OCI-M2 (cell line): Measurements from ENCODE around the gene AKAP8.
"Not testable (repeated sequence)": the region's sequence is repeated elsewhere in the genome, so short reads cannot be mapped to it uniquely, and the experiment has no call there.

Source experiments
- DNase-seq: peaks from one replicate; lab custom pipeline; 2025; ENCODE audit not compliant: unreplicated experiment; lab: John Stamatoyannopoulos, UW

Gene AKAP8

DNA sequence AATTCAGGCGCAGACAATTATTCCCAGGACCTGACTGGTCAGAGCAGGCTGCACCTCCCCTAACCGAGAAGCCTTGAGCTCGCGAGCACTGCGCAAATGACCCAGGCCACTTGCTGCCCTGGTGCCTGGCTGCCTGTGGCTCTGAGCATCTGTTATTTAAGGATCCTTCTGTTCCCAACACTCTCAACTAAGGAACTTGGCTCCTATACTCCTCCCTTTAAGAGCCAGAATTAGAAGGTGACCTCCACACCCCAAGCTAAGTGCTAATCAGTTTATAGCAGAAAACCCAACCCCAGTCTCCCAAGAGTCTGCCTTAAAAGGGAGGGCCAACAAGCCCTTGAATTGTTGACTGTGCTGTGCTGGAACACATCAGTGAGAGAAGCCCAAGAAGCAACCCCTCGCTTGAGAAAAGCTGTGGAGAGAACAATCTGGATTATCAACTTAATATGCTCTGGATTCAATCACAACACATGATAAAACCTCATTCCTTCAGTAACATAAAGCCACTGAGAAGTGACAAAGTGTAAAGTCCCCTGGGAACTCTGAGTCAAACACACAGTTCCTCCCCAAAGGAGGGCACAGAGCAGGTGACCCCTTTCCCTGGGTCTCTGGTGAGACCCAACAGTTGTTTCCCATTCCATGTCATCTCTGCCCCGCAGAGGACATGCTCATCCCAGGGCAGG is 24.7 kb upstream of the AKAP8 start:
- DNase-seq: no peak

DNA sequence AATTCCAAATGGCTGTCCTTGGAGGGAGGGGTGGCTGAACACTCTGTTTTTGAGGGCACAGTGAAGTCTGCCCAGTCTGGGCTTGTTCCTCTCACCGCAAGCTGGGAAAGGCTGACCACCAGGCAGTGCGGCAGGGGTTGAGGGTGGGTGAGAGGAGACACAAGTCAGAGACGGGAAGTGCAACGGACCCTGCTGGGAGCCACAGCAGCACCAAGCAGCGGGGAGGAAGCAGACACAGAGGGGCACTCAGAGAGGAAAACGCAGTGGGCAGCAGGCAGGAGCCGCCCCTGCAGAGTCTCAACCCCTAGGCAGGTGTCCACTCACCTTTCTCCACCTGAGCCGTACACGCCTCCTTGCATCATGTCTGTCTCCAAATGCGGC is 23.6 kb upstream of the AKAP8 start:
- no peak for DNase-seq

DNA sequence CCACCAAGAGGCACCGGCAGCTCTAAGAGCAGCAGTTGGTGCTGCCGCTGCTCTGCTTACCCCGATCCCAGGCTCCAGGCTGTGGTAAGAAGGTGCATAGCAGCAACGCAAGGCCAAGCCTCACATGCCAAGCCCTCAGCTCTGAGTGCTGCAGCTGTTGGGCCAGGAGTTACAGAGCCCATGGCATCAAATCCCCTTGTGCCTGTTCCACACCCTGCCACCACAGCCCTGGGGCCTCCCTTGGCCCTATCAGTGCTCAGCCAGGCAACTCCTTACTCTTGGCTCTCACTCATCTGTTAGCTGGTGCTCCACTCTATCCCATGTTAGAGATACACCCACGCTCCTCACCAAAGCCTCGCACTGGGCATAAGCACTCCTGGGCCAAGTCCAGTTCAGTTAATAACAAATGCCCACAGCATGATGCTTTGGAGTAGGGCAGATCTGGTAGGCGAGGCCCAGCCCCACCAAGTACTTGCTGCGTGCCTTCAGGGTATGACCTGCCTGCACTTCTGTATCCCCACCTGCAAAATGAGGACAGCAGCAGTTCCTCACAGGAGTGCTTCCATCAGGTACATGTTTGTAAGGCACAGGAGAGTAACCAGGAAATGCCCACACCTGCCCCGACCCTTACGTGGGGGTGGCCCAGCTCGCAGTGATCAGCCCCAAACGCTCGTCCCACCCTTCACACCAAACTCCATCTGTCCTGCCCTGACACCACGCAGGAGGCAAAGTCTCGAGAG is 23.0 kb upstream of the AKAP8 start:
- no peak for DNase-seq

DNA sequence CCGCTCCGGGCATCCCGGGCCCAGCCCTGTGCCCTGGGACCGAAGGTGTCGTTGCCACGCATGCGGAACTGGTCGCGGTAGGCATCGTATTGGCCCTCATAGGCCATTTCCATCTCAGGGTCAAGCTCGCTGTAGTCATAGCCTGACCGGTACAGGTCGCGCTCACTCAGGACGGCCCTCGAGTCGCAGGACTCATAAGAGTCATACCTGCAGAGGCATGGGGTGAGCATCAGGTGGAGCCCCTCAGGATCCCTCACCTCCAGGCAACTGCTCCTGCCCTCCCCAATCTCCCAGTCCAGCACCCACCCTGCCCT is 21.8 kb upstream of the AKAP8 start:
- DNase-seq: no peak

DNA sequence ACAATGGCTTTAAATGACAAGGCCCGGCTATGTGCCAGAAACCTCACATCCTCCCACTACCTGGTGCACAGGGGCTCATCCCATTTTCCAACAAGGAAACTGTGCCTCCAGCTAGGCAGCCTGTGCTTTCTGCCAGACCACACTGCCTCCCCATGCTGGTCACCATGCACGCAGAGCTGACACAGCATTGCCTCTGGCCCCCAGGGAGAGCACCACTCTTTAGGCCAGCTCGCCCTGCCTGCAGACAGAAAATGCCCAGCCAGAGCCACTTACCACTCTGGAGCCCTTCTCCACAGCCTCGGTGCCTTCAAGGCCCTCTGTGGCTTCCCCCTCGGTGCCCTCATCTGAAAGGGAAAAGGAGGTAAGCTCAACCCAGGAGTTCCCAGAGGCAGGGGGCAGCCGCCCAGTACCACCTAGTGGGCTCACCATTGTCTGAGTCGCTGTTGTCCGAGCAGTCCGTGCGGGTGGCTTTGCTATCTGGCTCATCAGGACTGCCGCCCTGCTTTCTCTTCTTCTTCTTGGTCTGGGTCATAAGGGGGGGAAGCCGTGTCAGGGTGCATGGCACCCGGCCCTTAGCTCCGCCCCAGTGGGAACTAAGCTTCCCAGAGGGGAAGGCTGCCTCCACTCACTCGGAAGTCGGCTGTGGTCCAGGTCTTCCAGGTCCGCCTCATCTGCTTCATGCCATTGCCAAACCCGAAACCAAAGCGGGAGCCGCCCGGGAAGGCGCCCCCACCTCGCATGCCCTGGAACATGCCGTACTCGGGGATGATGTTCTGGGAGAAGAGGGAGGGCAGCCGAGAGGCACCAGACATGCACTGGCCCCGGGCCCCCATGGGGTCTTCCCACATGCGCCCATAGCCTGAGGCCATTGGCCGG is 21.2 kb upstream of the AKAP8 start:
- DNase-seq: no peak

DNA sequence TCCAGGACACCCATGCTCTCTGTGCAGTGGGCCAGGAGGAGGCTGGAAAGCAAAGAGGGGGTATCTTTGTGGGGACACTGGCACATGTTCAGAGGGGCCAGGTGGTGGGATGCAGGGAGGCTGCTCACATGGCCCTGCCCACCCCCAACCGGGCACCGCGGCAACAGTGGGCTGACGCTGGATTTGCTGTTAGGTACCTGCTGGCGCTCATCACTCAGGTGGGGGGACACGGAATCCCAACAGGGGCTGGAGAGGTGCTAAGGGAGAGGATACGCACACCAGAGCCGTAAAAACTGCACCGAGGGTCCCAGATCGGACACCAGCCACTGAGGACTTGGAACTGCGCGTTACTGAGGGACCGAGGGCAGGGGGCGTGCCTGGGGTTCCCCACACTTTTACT is 20.0 kb upstream of the AKAP8 start:
- no peak for DNase-seq

DNA sequence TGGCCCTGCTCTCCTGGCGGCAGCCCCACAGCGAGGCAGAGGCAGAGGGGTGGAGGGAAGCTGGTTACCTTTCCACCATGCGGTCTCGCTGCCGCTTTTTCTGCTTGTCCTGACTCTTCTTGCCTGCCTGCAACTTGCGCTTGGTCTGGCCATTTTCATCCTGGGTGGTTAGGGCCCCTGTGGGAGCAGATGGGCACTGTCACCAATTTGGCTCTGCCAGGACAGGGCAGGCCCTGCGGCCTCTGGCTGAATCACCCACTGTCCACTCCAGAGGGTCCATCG is 19.6 kb upstream of the AKAP8 start:
- no peak for DNase-seq

DNA sequence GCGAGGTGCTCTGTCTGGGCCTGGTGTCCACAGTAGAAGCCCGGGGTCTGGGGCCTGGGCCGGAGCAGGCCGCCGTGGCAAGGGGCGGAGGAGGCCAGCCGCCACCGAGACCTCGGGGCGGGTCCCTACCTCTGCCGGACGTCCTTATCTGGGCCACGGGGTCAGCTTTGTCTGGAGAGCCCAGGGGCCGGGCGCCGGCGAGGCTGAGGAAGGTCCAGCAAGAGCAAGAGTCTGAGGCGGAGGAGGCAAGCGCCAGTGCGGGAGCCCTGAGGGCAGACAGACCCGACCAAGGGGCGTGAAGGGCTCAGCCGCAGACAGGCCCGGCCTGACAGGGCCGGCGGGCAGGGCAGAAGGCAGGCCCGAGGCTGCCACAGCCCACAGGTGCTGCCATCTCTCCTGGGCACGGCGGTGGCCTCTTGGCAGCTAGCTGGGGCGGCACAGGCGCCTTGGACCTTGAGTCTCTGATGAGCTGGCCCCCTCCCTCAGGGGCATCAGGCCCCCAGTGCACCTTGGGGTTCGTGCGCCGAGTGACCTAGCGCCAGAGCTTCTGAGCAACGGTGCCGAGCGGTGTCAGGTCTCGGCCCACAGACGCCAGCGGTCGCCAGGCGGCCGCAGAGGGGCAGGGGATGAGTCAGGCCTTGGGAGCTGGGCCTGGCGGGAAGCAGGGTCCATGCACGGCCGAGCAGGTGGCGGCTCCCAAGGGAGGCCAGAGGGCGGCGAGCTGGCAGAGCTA is 19.1 kb upstream of the AKAP8 start:
- DNase-seq: no peak

DNA sequence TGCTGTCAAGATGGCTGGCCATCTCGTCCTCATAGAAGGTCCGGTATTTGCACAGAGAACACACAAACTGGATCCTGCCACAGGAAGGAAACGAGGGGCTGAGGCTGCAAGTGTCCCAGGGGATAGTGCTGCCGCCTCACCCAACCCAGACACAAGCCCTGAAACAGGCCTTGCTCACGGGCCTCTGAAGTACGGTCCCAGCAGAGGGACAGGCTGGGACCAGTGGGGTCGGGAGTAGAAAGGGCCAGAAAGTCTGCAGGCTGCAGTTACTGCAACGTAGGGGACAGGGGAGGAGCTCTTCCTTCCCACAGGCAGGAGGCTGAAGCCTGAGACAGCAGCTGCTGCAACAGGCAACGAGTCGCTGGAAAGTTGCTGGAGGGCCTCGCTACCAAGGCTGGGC is 18.2 kb upstream of the AKAP8 start:
- no peak for DNase-seq

DNA sequence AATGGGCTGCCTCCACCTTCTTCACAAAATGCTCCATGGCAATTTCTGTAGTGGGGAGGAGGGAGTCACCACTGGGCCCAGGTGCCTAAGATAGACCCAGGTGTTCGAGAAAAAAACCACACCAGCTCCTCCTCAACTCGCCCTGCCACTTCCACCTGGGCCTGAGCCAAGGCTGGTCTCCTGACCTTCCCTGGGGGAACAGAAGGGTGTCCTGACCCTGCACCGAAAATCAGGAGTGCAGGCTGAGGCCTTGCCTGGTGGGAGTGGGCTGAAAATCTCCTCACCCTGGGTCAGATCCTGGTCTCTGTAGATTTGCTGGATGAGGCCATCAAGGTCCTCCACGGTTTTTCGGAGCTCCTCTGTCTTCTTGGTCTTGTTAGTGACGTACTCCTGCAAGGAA is 17.6 kb upstream of the AKAP8 start:
- DNase-seq: no peak

DNA sequence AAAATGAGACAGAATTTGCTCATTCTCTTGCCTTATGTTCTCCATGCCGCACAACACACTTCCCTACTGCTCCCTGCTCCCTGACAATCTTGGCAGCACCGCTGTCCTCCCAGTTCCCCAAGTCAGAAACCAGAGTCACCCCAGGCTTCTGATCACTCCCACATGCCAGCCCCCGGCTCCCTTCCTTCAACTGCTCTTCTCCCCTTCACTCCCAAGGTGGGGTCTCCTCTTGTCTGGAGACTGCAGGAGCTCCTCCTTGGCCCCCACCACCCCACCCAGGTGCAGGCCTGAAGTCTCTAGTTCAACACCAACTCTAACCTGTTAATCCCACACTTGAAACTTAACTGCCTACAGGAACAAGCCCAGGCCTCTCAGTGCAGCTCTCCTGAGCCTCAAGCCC is 16.8 kb upstream of the AKAP8 start:
- DNase-seq: no peak

DNA sequence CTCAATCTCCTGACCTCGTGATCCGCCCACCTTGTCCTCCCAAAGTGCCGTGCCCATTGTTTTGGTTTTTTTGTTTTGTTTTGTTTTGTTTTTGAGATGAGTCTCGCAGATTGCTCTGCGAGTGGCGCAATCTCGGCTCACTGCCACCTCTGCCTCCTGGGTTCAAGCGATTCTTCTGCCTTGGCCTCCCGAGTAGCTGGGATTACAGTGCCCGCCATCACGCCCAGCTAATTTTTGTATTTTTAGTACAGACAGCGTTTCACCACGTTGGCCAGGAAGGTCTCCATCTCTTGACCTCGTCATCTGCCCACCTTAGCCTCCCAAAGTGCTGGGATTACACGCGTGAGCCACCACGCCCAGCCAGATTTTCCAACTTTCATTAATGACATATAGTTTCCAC is 15.7 kb upstream of the AKAP8 start:
- not testable (repeated sequence) for DNase-seq

DNA sequence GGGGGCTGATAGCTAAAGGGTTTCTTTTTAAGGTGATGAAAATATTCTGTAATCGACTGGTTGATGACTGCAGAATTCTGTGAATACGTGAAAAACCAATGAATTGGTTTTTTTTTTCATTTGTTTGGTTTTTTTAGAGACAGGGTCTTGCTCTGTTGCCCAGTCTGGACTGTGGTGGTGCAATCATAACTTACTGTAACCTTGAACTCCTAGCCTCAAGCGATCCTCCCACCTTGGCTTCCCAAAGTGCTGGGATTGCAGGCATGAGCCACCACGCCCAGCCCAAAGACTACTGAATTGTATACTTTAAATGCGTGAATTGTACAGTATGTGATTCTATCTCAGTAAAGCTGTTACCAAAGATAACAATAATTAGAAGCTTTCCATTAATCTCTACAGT is 14.8 kb upstream of the AKAP8 start:
- no peak for DNase-seq

DNA sequence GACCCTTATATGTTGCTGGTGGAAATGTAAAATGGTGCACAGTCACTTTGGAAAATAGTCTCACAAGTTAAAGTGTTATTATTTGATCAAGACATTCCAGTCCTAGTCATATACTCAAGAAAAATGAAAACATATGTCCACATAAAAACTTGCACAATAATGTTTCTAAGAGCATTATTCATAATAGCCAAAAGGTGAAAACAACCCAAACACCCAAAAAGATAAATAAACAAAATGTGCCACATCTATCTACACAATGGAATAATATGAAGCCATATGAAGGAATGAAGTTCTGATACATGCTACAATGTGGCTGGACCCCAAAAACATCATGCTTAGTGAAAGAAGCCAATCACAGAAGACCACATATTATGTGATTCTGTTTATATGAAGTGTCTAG is 14.4 kb upstream of the AKAP8 start:
- no peak for DNase-seq

DNA sequence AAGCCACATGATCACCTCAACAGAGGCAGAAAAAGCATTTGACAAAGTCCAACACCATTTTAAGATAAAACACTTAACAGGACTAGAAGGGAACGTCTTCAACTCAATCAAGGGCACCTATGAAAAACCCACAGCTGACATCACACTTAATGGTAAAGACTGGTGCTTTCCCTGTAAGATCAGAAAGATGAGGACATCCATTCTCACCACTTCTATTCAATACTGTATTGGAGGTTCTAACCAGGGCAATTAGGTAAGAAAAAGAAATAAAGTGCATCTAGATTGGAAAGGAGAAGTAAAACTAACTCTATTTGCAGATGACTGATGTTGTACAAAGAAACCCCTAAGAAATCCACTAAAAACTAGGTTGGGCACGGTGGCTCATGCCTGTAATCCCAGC is 11.2 kb upstream of the AKAP8 start:
- DNase-seq: no peak

DNA sequence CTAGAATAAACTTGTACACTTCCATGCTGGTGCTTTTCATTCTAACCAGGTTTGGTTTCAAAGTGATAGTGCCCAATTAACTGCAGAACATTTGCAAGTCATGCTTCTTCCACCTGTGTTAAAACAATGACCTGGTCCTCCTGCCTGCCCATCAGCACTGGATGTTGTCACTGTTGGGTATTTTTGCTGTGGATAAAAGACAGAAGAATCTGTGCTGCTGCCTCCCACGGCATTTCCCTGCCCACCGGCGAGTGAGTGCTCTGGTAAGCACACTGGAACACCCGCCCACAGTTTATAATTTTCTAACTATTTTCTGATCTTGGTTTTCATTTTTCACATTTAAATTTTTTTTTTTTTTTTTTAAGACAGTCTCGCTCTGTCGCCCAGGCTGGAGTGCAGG is 2.3 kb upstream of the AKAP8 start:
- DNase-seq: no peak

DNA sequence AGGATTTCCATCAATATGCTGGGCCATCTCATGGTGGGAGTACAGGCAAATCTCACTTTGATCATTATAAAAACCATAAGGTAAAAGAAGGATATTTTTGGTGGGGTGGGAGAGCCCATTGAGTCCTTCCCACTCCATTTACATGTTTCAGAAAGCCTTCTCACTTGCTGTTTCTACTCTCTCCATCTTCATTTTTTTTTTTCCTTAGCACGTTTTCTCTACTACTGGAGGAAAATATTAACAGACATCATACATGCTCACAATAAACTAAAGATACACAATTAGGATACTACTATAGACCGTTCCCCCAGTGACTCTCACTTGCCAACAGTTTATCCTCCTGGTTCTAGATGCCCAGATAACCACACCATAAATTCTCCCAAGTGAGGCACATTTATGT is 1.8 kb upstream of the AKAP8 start:
- DNase-seq: no peak

DNA sequence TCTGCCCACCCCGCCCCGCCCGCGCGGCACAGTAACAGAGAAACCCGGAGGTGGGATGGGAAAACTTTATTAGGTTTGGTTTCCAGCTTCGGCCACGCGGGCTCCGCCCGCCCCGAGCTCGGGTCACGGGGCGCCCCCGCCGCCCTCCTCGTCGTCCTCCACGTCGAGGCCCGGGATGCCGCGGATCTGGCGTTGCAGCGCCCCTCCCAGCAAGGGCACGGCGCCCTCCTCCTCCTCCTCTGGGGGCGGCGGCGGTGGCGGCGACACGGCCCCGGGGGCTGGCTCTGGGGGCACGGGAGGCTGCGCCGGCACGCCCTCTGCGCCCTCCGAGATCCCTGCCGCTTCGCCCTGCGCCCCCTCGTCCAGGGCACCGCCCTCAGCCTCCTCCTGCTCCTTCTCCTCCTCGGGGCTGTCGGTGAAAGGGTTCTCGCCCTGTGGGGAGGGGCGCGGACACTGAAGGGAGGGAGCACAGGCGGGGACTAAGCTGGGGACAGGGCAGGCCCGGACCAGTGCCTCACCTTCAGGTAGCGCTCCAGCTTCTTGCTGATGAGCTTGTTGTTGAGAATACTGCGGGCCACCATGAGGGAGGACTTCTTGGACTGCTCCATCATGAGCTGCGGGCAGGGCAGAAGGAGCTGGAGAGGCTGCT is 536 bp upstream of the AKAP8 start:
- no peak for DNase-seq

DNA sequence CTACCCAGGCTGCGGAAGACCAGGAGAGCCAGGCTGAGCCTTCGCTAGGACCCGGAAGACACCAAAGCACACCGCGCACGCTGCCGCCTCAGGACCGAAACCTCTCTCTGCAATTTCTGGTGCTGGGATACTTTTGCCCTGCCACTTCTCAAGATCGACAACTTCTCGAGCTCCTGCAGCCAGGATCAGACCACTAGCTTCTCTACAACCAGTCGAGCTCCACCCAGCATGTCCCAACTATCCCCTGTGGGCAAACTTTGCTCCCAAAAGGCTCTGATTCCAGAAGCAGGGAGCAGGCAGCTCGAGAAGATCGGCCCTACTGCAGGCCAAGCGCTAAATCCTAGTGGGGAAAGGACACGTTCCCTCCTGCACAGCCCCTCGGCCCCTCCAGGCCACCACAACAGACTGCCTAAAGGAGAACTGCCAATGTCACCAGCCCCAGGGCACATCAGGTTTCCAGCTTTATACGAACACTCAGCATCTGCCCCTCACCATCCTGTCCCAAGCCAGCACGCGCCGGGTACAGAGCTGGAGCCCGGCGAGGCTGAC is 979 bp downstream of the AKAP8 start:
- no peak for DNase-seq

DNA sequence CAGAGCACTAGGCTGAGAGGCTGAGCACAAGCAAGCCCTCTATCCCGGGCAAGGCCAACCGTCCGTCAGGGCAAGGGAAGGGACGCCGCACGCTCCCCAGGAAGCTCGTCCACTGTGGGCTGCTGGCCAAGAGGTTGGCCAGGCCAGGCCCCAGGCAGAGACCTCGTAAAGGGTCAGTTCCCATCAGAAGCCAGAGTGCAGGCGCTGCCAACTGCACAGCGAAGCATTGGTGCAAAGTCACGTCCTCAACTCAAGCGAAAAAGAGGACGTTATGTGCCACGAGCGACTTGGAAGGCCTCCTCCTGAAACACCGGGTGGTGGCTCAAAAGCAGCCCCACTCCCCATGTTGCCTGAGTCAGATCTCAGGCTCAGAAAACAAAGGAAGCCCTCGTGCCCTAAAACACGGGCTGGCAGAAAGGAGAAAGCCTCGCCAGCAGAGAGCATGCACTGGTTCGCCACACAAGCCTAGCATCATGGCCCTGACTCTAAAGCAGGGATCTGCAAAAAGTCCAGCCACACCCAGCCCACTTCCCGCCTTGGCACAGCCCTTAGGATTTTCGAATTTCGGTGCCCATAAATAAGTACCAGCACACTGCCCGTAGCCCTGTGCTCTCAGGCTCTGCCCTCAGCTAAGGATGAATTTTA is 4.7 kb downstream of the AKAP8 start:
- no peak for DNase-seq
